Activated CD8-positive, alpha-beta T cell treated with anti-CD3 and anti-CD28 coated beads for 36 hours (primary cell): ENCODE measurements around the gene WDPCP. TPM values are rescaled to one million over a fixed set of nuclear protein-coding genes. Genes with fewer than 3 reads are reported as not detected.
"Not testable (repeated sequence)": the region's sequence is repeated elsewhere in the genome, so short reads cannot be mapped to it uniquely, and the experiment has no call there.

Experiments used
- ATAC-seq: fragments of 200-7000 bp; cut with Tn5 transposase; one replicate; pipeline ENCODE4 v1.10.0; 2021; ENCODE audit warnings: mild to moderate bottlenecking, moderate library complexity
- CTCF ChIA-PET: fragments of 350-600 bp; sonication (Branson Sonifier 250); formaldehyde crosslinking; loops from one replicate; lab custom pipeline; 2021; ENCODE audit warnings: antibody characterized with exemption; lab: Charles Lee
- POLR2A ChIA-PET: fragments of 350-600 bp; sonication (Branson Sonifier 250); formaldehyde crosslinking; loops from one replicate; lab custom pipeline; 2021; ENCODE audit warnings: antibody characterized with exemption; lab: Charles Lee
- DNase-seq: peaks from one replicate; pipeline ENCODE4 v3.0.0-alpha.2; 2020
- H3K27ac Mint-ChIP-seq: one replicate; pipeline ENCODE4 v1.8.0; 2021; ENCODE audit warnings: mild to moderate bottlenecking, mixed read lengths
- H3K27me3 Mint-ChIP-seq: one replicate; pipeline ENCODE4 v1.8.0; 2021; ENCODE audit warnings: mixed read lengths
- H3K36me3 Mint-ChIP-seq: one replicate; pipeline ENCODE4 v1.8.0; 2021; ENCODE audit warnings: low read depth, mixed read lengths
- H3K4me1 Mint-ChIP-seq: one replicate; pipeline ENCODE4 v1.8.0; 2021; ENCODE audit warnings: low read depth, mixed read lengths
- H3K4me3 Mint-ChIP-seq: one replicate; pipeline ENCODE4 v1.8.0; 2021; ENCODE audit warnings: mild to moderate bottlenecking, moderate library complexity, mixed read lengths
- H3K9me3 Mint-ChIP-seq: one replicate; pipeline ENCODE4 v1.8.0; 2021; ENCODE audit warnings: mixed read lengths
- CTCF ChIP-seq: fragments of 200-600 bp; IDR thresholded peaks from one replicate; pipeline ENCODE4 v1.8.0; 2022; ENCODE audit warnings: antibody characterized with exemption, mild to moderate bottlenecking
- intact Hi-C: fragments of 100-400 bp; cut with micrococcal nuclease; formaldehyde crosslinking; loops from one replicate; pipeline ENCODE4 v1.10.0; 2022
- total RNA-seq, 2 experiments: library from RNA; stranded (reverse); gene quantifications; one replicate each; pipeline ENCODE4 v1.2.3, GENCODE V29; 2021

The WDPCP gene
- total RNA-seq, 2 experiments from 2014 or later = 5.0 to 5.8 TPM

- no peak overlapping the region for H3K4me3 Mint-ChIP-seq
- H3K4me1 Mint-ChIP-seq = no peaks in the 10 kb centered on the region
- DNase-seq = no peak
- CTCF ChIA-PET = no interaction called here
- intact Hi-C loops = no loop called here
- POLR2A ChIA-PET = no interaction called here
- H3K27ac Mint-ChIP-seq = no peak overlapping the region
- H3K27me3 Mint-ChIP-seq = no peaks in the 10 kb centered on the region
- H3K9me3 Mint-ChIP-seq = peaks cover 28% of the 10 kb centered on the region
- TF ChIP-seq CTCF = no peak
- no peak for ATAC-seq
- H3K36me3 Mint-ChIP-seq = peaks cover 23% of the 10 kb centered on the region
Observed at GRCh38 chr2:63326473-63326872, 261.8 kb downstream of the WDPCP start.

- ATAC-seq, CTCF ChIA-PET, H3K4me3 Mint-ChIP-seq: not testable (repeated sequence)
Observed at GRCh38 chr2:63323662-63324061, 264.6 kb downstream of the WDPCP start.

GRCh38 chr2:63321973-63322372, 266.3 kb downstream of the WDPCP start:
- intact Hi-C loops, DNase-seq, ATAC-seq, H3K27ac Mint-ChIP-seq, POLR2A ChIA-PET, CTCF ChIA-PET, H3K27me3 Mint-ChIP-seq, H3K4me3 Mint-ChIP-seq, H3K4me1 Mint-ChIP-seq: not testable (repeated sequence)
- H3K36me3 Mint-ChIP-seq = peaks cover 20% of the 10 kb centered on the region
- peaks cover 22% of the 10 kb centered on the region for H3K9me3 Mint-ChIP-seq

More at GRCh38 chr2:63323662-63324061, 264.6 kb downstream of the WDPCP start:
- H3K27ac Mint-ChIP-seq, POLR2A ChIA-PET, H3K27me3 Mint-ChIP-seq, H3K4me1 Mint-ChIP-seq, intact Hi-C loops, DNase-seq: not testable (repeated sequence)
- Mint-ChIP-seq H3K36me3 (peaks cover 21% of the 10 kb centered on the region), H3K9me3 (peaks cover 27% of the 10 kb centered on the region)

GRCh38 chr2:63320669-63321068, 267.6 kb downstream of the WDPCP start:
- DNase-seq (no peak), ATAC-seq (no peak)
- Mint-ChIP-seq H3K4me1 (no peaks in the 10 kb centered on the region), H3K4me3 (no peak overlapping the region), H3K36me3 (peaks cover 15% of the 10 kb centered on the region), H3K9me3 (peaks cover 14% of the 10 kb centered on the region), H3K27ac (no peak overlapping the region), H3K27me3 (no peaks in the 10 kb centered on the region)
- ChIA-PET CTCF (no interaction called here), POLR2A (no interaction called here)
- TF ChIP-seq CTCF = no peak
- intact Hi-C loops = no loop called here

GRCh38 chr2:63310614-63311013, 277.7 kb downstream of the WDPCP start:
- CTCF ChIA-PET = no interaction called here
- intact Hi-C loops = no loop called here

GRCh38 chr2:63301481-63301880, 286.8 kb downstream of the WDPCP start:
- ChIA-PET CTCF (interaction anchor here (0.8 kb wide), 1 partner anchor 186 kb away, joined by 3 read pairs; no protein-coding TSS in a partner anchor), POLR2A (no interaction called here)

More at GRCh38 chr2:63310614-63311013, 277.7 kb downstream of the WDPCP start:
- DNase-seq (no peak), ATAC-seq (no peak)
- no peaks in the 10 kb centered on the region for H3K4me1 Mint-ChIP-seq
- peaks cover 60% of the 10 kb centered on the region for H3K36me3 Mint-ChIP-seq
- POLR2A ChIA-PET = no interaction called here
- peaks cover 28% of the 10 kb centered on the region for H3K9me3 Mint-ChIP-seq
- TF ChIP-seq CTCF = no peak
- H3K4me3 Mint-ChIP-seq = no peak overlapping the region
- H3K27me3 Mint-ChIP-seq = no peaks in the 10 kb centered on the region
- no peak overlapping the region for H3K27ac Mint-ChIP-seq

More at GRCh38 chr2:63301481-63301880, 286.8 kb downstream of the WDPCP start:
- DNase-seq (peak; percentile 23), ATAC-seq (no peak)
- H3K9me3 Mint-ChIP-seq = peaks cover 55% of the 10 kb centered on the region
- no peak for TF ChIP-seq CTCF
- no peaks in the 10 kb centered on the region for H3K27me3 Mint-ChIP-seq
- no peak overlapping the region for H3K27ac Mint-ChIP-seq
- H3K4me1 Mint-ChIP-seq = no peaks in the 10 kb centered on the region
- no peak overlapping the region for H3K4me3 Mint-ChIP-seq
- peaks cover 57% of the 10 kb centered on the region for H3K36me3 Mint-ChIP-seq
- intact Hi-C loops = no loop called here
